ENCODE results near the gene ATG7. TPM values are rescaled to one million over a fixed set of nuclear protein-coding genes. Genes with fewer than 3 reads are reported as not detected.

Gene ATG7
- polyA plus RNA-seq, 4 donors: 7.8 to 16.3 (median 11.6) TPM

DNA sequence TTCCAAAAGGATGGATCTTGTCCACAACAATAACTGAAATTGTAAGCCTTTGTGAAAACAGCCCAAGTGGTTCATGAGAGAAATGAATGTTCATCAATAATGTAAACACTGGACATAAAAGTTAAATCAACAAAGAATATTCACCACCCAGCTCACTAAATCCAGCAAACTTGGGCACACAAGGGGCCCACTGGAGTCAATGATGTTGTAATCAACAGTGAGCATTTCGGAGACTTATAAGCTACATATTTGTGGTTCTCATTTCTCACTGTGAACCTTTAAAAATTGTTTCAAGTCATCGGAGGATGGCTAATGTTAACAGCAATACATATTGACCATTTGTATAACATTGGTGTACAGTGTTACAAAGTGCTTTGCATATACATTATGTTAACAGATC, 308.4 kb downstream of the ATG7 start:
- Histone ChIP-seq H3K9me3 (ENCODE audit: control insufficient read depth in 2 of 2, insufficient read depth in 1 of 2, low read depth in 1 of 2, low read length in 1 of 2) (no peaks in the 10 kb centered on the region), H3K4me1 (ENCODE audit: control insufficient read depth in 3 of 3, insufficient read depth in 2 of 3, low read depth in 1 of 3, low read length in 2 of 3) (peaks cover 3 to 19% (median 11%) of the 10 kb centered on the region in 3 donors), H3K36me3 (ENCODE audit: control insufficient read depth in 3 of 3, insufficient read depth in 2 of 3, low read depth in 1 of 3, low read length in 3 of 3) (peaks cover 0 to 12% (median 0%) of the 10 kb centered on the region in 3 donors), H3K27me3 (ENCODE audit: control insufficient read depth in 3 of 3, insufficient read depth in 3 of 3, low read length in 3 of 3) (no peaks in the 10 kb centered on the region), H3K27ac (ENCODE audit: low read depth in 1 of 3, low read length in 2 of 3) (no peak overlapping the region), H3K4me3 (ENCODE audit: low read depth in 1 of 3, low read length in 3 of 3) (no peak overlapping the region)
- DNase-seq (no peak), FAIRE-seq (no peak)
- 84 to 93% (median 88%) methylated on average over 2 of the region's 2 CpGs for WGBS, 3 donors

DNA sequence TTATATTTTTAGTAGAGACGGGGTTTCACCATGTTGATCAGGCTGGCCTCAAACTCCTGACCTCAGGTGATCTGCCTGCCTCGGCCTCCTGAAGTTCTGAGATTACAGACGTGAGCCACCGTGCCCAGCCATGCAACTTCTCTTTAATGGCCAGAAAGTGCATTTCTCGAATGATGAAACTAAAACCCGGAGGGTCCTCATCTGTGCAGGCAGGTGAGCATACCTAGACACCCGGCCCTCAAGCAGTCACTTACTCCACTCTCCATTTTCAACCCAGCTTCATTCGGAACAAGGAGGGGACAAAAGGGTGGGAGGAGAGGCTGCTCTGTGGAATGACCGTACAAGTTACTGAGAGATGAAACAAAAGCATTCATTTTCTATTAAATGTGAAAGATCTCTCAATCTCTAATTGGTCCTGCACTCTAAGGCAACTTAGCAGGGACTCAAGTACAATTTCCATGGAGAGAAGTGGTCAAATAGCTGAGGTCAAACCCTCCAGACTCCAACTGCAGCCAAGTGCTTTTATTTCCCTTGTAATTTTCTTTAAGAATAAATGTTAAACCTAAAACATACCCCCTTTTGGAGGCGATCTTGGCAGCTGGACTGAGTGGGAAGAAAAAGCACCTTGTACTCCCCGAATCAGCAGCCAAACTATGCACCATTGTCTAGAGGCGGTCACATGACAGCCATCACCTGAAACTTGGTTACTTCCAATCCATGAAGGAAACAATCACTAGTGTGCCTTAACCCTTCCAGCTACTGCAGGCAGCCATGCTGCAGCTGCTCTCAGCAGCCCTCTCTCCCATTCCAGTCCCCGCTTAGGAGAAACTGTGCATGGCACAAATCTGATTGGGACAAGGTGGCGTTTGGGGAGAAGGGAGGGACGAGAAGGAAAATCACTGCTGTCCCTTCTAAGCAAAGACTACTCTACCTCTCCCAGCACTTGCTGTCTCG, 309.3 kb downstream of the ATG7 start:
- Histone ChIP-seq H3K36me3 (ENCODE audit: control insufficient read depth in 3 of 3, insufficient read depth in 2 of 3, low read depth in 1 of 3, low read length in 3 of 3) (peaks cover 0 to 8% (median 0%) of the 10 kb centered on the region in 3 donors), H3K9me3 (ENCODE audit: control insufficient read depth in 2 of 2, insufficient read depth in 1 of 2, low read depth in 1 of 2, low read length in 1 of 2) (no peaks in the 10 kb centered on the region), H3K4me3 (ENCODE audit: low read depth in 1 of 3, low read length in 3 of 3) (peak overlapping the region in 1 of 3 donors; percentile 13), H3K27ac (ENCODE audit: low read depth in 1 of 3, low read length in 2 of 3) (peak overlapping the region in 2 of 3 donors; percentile 69 to 73), H3K27me3 (ENCODE audit: control insufficient read depth in 3 of 3, insufficient read depth in 3 of 3, low read length in 3 of 3) (no peaks in the 10 kb centered on the region), H3K4me1 (ENCODE audit: control insufficient read depth in 3 of 3, insufficient read depth in 2 of 3, low read depth in 1 of 3, low read length in 2 of 3) (peaks cover 3 to 19% (median 11%) of the 10 kb centered on the region in 3 donors)
- FAIRE-seq (no peak), DNase-seq (peak; percentile 37 to 61)
- WGBS, 3 donors: 26 to 41% (median 41%) methylated on average over 16 of the region's 16 CpGs

DNA sequence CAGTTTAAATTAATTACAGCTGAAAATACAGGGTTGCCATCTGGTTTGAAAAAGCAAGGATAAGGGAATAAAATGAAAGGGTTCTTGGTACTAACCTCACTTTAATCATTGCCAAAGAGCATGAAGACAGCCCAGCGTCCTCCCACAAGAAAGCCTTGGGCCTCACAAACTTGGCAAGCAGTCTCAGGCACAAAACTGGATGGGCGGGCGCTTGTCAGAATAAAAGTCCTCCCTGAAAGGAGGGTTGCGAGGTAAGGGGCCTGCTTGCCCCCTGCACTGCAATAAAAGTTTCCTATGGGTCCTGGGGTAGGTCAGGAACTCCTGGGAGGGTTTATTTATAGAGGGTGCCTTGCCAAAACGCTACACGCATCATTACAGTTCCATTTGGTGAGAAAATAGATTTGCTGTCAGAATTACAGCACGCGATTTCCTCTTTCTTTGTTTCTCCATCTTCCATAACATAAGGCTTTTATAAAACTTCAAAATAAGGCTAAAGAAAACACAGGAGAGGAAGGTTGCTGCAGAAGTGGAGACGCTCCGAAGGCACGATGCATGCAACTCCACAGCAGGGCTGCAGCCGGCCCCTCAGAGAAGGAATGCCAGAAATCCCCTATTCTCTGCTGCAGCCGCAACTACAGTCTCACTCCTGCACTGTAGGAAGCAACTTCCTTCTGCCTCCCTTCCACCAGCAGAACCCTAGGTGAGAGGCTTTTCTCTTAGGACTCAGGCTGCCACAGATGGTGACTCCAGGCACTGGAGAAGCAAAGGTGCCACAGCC, 310.2 kb downstream of the ATG7 start:
- DNase-seq (peak; percentile 41 to 67), FAIRE-seq (no peak)
- peaks cover 3 to 19% (median 11%) of the 10 kb centered on the region in 3 donors for H3K4me1 ChIP-seq (ENCODE audit: control insufficient read depth in 3 of 3, insufficient read depth in 2 of 3, low read depth in 1 of 3, low read length in 2 of 3)
- peaks cover 0 to 2% (median 0%) of the 10 kb centered on the region in 3 donors for H3K36me3 ChIP-seq (ENCODE audit: control insufficient read depth in 3 of 3, insufficient read depth in 2 of 3, low read depth in 1 of 3, low read length in 3 of 3)
- H3K9me3 ChIP-seq (ENCODE audit: control insufficient read depth in 2 of 2, insufficient read depth in 1 of 2, low read depth in 1 of 2, low read length in 1 of 2): no peaks in the 10 kb centered on the region
- no peaks in the 10 kb centered on the region for H3K27me3 ChIP-seq (ENCODE audit: control insufficient read depth in 3 of 3, insufficient read depth in 3 of 3, low read length in 3 of 3)
- peak overlapping the region in 1 of 3 donors; percentile 13 for H3K4me3 ChIP-seq (ENCODE audit: low read depth in 1 of 3, low read length in 3 of 3)
- H3K27ac ChIP-seq (ENCODE audit: low read depth in 1 of 3, low read length in 2 of 3): peak overlapping the region in 2 of 3 donors; percentile 69 to 73
- 10 to 22% (median 14%) methylated on average over 13 of the region's 13 CpGs for WGBS, 3 donors

DNA sequence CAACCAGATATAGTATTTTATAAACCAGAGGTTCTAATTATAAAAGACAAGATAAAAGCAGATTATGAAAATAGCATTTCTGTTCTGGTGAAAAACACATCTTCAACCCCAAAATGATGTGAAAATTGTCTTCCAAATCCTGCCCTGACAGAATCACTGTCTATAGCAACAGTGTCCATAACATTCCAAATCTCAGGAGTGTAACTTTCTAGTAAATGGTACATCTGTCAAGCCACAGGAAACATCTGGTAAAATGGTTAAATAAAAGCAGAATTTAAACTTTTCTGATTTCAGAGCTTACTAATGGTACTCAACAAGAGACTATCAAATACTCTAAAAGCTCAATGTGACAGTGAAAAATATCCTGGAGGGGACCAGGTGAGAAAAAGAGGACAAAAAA, 311.0 kb downstream of the ATG7 start:
- Histone ChIP-seq H3K4me3 (ENCODE audit: low read depth in 1 of 3, low read length in 3 of 3) (no peak overlapping the region), H3K36me3 (ENCODE audit: control insufficient read depth in 3 of 3, insufficient read depth in 2 of 3, low read depth in 1 of 3, low read length in 3 of 3) (peaks cover 0 to 4% (median 0%) of the 10 kb centered on the region in 3 donors), H3K4me1 (ENCODE audit: control insufficient read depth in 3 of 3, insufficient read depth in 2 of 3, low read depth in 1 of 3, low read length in 2 of 3) (peaks cover 3 to 19% (median 11%) of the 10 kb centered on the region in 3 donors), H3K27me3 (ENCODE audit: control insufficient read depth in 3 of 3, insufficient read depth in 3 of 3, low read length in 3 of 3) (no peaks in the 10 kb centered on the region), H3K27ac (ENCODE audit: low read depth in 1 of 3, low read length in 2 of 3) (peak overlapping the region in 1 of 3 donors; percentile 73), H3K9me3 (ENCODE audit: control insufficient read depth in 2 of 2, insufficient read depth in 1 of 2, low read depth in 1 of 2, low read length in 1 of 2) (no peaks in the 10 kb centered on the region)
- FAIRE-seq: no peak
- no peak for DNase-seq

DNA sequence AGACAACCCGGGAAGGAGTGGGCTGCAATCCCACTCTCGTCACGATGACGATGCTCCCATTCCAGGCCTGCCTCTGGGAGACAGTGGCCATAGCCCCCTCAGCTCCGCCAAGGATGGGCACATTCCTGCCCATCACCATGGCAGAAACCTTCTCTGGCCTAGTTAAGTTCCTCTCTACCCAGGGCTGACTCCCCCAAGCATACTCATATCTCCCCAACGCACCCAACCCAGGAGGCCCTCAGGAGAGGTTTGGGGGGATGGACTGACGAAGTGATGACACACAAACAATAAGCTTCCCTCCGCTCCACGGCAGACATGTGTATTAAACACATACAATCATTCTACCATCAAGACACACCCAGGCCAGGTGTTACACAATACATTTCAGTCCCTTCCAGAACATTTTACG, 311.4 kb downstream of the ATG7 start:
- no peak for FAIRE-seq
- 54 to 60% (median 54%) methylated on average over 10 of the region's 10 CpGs for WGBS, 3 donors
- no peak for DNase-seq
- peaks cover 3 to 19% (median 11%) of the 10 kb centered on the region in 3 donors for H3K4me1 ChIP-seq (ENCODE audit: control insufficient read depth in 3 of 3, insufficient read depth in 2 of 3, low read depth in 1 of 3, low read length in 2 of 3)
- H3K36me3 ChIP-seq (ENCODE audit: control insufficient read depth in 3 of 3, insufficient read depth in 2 of 3, low read depth in 1 of 3, low read length in 3 of 3): peaks cover 0 to 7% (median 0%) of the 10 kb centered on the region in 3 donors
- no peaks in the 10 kb centered on the region for H3K27me3 ChIP-seq (ENCODE audit: control insufficient read depth in 3 of 3, insufficient read depth in 3 of 3, low read length in 3 of 3)
- no peaks in the 10 kb centered on the region for H3K9me3 ChIP-seq (ENCODE audit: control insufficient read depth in 2 of 2, insufficient read depth in 1 of 2, low read depth in 1 of 2, low read length in 1 of 2)
- peak overlapping the region in 1 of 3 donors; percentile 2 for H3K27ac ChIP-seq (ENCODE audit: low read depth in 1 of 3, low read length in 2 of 3)
- H3K4me3 ChIP-seq (ENCODE audit: low read depth in 1 of 3, low read length in 3 of 3): no peak overlapping the region

DNA sequence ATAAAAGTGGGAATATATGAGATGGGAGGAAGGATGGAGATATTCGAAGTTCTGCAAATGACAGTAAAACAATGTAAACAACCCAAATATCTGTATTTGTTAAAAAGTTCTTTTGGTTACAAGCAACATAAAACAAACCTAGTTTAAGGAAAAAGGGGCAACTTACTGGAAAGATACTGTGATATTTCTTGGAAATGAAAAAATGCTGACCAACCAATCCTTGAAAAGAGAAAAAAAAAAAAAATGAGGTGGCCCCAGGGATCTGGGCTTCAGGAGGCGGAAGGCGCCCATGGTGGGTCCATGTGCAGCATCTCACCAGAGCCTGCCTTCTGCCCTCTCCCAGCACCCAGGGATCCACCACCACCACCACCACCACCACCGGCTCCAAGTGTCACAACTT, 312.4 kb downstream of the ATG7 start:
- Histone ChIP-seq H3K9me3 (ENCODE audit: control insufficient read depth in 2 of 2, insufficient read depth in 1 of 2, low read depth in 1 of 2, low read length in 1 of 2) (no peaks in the 10 kb centered on the region), H3K4me3 (ENCODE audit: low read depth in 1 of 3, low read length in 3 of 3) (no peak overlapping the region), H3K27ac (ENCODE audit: low read depth in 1 of 3, low read length in 2 of 3) (no peak overlapping the region), H3K27me3 (ENCODE audit: control insufficient read depth in 3 of 3, insufficient read depth in 3 of 3, low read length in 3 of 3) (no peaks in the 10 kb centered on the region), H3K36me3 (ENCODE audit: control insufficient read depth in 3 of 3, insufficient read depth in 2 of 3, low read depth in 1 of 3, low read length in 3 of 3) (peaks cover 0 to 11% (median 0%) of the 10 kb centered on the region in 3 donors), H3K4me1 (ENCODE audit: control insufficient read depth in 3 of 3, insufficient read depth in 2 of 3, low read depth in 1 of 3, low read length in 2 of 3) (peaks cover 3 to 19% (median 16%) of the 10 kb centered on the region in 3 donors)
- FAIRE-seq: no peak
- WGBS, 3 donors: 80 to 89% (median 87%) methylated on average over 4 of the region's 4 CpGs
- DNase-seq: no peak

DNA sequence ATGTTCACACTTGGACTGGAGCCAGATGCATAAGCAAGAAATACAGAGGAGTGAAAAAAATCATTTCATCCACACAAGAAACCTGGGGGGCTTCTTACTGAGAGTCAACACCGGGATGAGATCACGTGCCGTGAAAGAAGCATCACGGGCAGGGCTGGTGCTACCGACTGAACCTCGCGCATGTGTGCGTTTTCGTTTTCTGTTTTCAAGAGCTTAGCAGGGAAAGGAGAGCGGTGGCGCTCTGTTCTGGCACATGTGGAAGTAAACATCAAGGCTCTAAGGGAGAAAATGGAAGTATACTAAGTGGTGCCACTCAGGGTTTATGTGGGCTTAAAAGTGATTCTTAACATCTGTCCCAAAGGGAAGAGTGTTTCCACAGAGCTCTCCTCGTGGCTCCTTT, 315.6 kb downstream of the ATG7 start:
- no peak for DNase-seq
- H3K9me3 ChIP-seq (ENCODE audit: control insufficient read depth in 2 of 2, insufficient read depth in 1 of 2, low read depth in 1 of 2, low read length in 1 of 2): no peaks in the 10 kb centered on the region
- 82 to 93% (median 83%) methylated on average over 12 of the region's 12 CpGs for WGBS, 3 donors
- H3K4me3 ChIP-seq (ENCODE audit: low read depth in 1 of 3, low read length in 3 of 3): no peak overlapping the region
- peaks cover 3 to 23% (median 9%) of the 10 kb centered on the region in 3 donors for H3K4me1 ChIP-seq (ENCODE audit: control insufficient read depth in 3 of 3, insufficient read depth in 2 of 3, low read depth in 1 of 3, low read length in 2 of 3)
- no peaks in the 10 kb centered on the region for H3K27me3 ChIP-seq (ENCODE audit: control insufficient read depth in 3 of 3, insufficient read depth in 3 of 3, low read length in 3 of 3)
- H3K27ac ChIP-seq (ENCODE audit: low read depth in 1 of 3, low read length in 2 of 3): peak overlapping the region in 1 of 3 donors; percentile 40
- H3K36me3 ChIP-seq (ENCODE audit: control insufficient read depth in 3 of 3, insufficient read depth in 2 of 3, low read depth in 1 of 3, low read length in 3 of 3): peaks cover 0 to 18% (median 0%) of the 10 kb centered on the region in 3 donors
- no peak for FAIRE-seq

DNA sequence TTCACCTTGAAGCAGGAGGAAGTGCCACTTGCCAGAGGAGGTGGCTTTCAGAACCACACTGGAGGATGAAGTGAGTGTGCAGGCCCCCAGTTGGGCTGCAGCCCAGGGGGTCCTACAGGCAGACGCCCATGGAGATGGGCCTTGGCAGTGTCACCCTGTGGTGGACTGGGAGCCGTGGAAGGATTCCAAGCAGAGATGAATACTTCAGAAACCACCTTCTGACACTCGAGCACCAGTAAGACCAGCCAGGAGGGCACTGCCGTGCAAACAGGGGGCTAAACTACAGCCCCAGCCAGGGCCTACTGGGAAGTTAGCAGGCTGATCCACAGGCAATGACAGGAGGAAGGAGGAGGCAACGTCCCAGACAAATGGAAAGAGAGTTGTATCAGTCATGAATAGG, 316.1 kb downstream of the ATG7 start:
- no peaks in the 10 kb centered on the region for H3K9me3 ChIP-seq (ENCODE audit: control insufficient read depth in 2 of 2, insufficient read depth in 1 of 2, low read depth in 1 of 2, low read length in 1 of 2)
- peak overlapping the region in 1 of 3 donors; percentile 40 for H3K27ac ChIP-seq (ENCODE audit: low read depth in 1 of 3, low read length in 2 of 3)
- H3K27me3 ChIP-seq (ENCODE audit: control insufficient read depth in 3 of 3, insufficient read depth in 3 of 3, low read length in 3 of 3): no peaks in the 10 kb centered on the region
- FAIRE-seq (no peak), DNase-seq (no peak)
- H3K4me1 ChIP-seq (ENCODE audit: control insufficient read depth in 3 of 3, insufficient read depth in 2 of 3, low read depth in 1 of 3, low read length in 2 of 3): peaks cover 3 to 20% (median 5%) of the 10 kb centered on the region in 3 donors
- WGBS, 3 donors: 84 to 90% (median 86%) methylated on average over 5 of the region's 5 CpGs
- peaks cover 0 to 18% (median 0%) of the 10 kb centered on the region in 3 donors for H3K36me3 ChIP-seq (ENCODE audit: control insufficient read depth in 3 of 3, insufficient read depth in 2 of 3, low read depth in 1 of 3, low read length in 3 of 3)
- no peak overlapping the region for H3K4me3 ChIP-seq (ENCODE audit: low read depth in 1 of 3, low read length in 3 of 3)
